Heart left ventricle (tissue), 13 donors: Measurements from ENCODE around the gene CADPS2.

Experiments
- POLR2A ChIP-seq, 2 donors: fragments of 450-650 bp; IDR thresholded peaks; one replicate each; pipeline ENCODE4 v1.6.1; 2017; ENCODE audit warnings: antibody characterized with exemption in 2 of 2, mild to moderate bottlenecking in 2 of 2, moderate library complexity in 2 of 2
- TF ChIP-seq, protein P1 (sequence below), 12 donors: fragments of 200-600 bp; sonication (generic) in 4 of 12; IDR thresholded peaks; one replicate each; pipeline versions ENCODE4 v1.5.0 to v1.8.0; 2018 to 2022; ENCODE audit warnings: antibody characterized with exemption in 12 of 12, mild to moderate bottlenecking in 5 of 12
- donor health status: ischemic (EF 13 %, LVEDD 7.1; RV severe dilation, severe dysfunction).
- donor health status: DM: no; HTN: yes; CAD: no.
- donor health status: DM: no; HTN: no; CAD: no.
- donor health status: ischemic (EF 25% LVEDD 6.9; RV normal size, moderate dysfunction).
- donor health status: ischemic (EF 25% LVEDD 5.7; RV mildly dilated, moderate dysfunction).
- donor health status: ischemic (EF 35%, LVEDD 5.7; RV mildly dilated, moderate dysfunction).
- donor health status: nonischemic (EF 11% LVEDD 7.7; RV severe dilation, severe dysfunction).
- donor health status: DM: yes; HTN: yes; CAD: no.
- donor health status: PGD.
- donor health status: ischemic (EF 29% LVEDD 5.4; RV normal size, mild dysfunction).
- donor health status: nonischemic (EF 23%, LVEDD 6.1; RV moderate dilation, normal function).

DNA sequence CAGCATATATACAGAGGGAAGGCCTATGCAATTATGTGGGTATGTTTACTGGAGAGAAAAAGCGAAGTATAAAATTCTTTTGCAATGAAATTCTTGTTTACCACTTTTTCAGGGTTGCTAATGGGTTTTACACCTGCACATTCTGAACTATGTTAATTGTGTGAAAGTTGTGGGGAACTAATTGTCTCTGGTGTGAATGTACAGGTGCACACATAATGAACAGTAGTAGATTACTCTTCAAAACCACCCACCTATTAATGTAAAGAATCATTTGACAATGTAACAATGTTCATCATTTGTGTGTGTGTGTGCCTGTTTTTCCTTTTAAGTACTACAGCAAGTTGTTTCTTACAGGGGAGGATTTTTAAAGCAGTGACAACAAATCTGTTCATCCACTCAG, 501.7 kb downstream of the CADPS2 start:
- TF ChIP-seq, protein P1, sequence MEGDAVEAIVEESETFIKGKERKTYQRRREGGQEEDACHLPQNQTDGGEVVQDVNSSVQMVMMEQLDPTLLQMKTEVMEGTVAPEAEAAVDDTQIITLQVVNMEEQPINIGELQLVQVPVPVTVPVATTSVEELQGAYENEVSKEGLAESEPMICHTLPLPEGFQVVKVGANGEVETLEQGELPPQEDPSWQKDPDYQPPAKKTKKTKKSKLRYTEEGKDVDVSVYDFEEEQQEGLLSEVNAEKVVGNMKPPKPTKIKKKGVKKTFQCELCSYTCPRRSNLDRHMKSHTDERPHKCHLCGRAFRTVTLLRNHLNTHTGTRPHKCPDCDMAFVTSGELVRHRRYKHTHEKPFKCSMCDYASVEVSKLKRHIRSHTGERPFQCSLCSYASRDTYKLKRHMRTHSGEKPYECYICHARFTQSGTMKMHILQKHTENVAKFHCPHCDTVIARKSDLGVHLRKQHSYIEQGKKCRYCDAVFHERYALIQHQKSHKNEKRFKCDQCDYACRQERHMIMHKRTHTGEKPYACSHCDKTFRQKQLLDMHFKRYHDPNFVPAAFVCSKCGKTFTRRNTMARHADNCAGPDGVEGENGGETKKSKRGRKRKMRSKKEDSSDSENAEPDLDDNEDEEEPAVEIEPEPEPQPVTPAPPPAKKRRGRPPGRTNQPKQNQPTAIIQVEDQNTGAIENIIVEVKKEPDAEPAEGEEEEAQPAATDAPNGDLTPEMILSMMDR (IDR thresholded peaks at IDR 0.05), result no peak
- no peak for TF ChIP-seq POLR2A (IDR thresholded peaks at IDR 0.05)
